GM19351 (cell line): ENCODE results near the gene HDGF.

Experiments used
- ATAC-seq: cut with Tn5 transposase; IDR thresholded peaks from one replicate; pipeline ENCODE4 v1.9.1; 2021; ENCODE audit warnings: mild to moderate bottlenecking, moderate library complexity; ENCODE audit not compliant: unreplicated experiment

HDGF gene

GRCh38 chr1:156726549-156727226, 24.8 kb downstream of the HDGF start:
- no peak for ATAC-seq

GRCh38 chr1:156725683-156726280, 25.7 kb downstream of the HDGF start:
- peak; percentile 38 for ATAC-seq

GRCh38 chr1:156721535-156721934, 29.9 kb downstream of the HDGF start:
- no peak for ATAC-seq

GRCh38 chr1:156721131-156721530, 30.3 kb downstream of the HDGF start:
- no peak for ATAC-seq

- no peak for ATAC-seq
Observed at GRCh38 chr1:156717351-156717750, 34.1 kb downstream of the HDGF start.

GRCh38 chr1:156714830-156715229, 36.6 kb downstream of the HDGF start:
- no peak for ATAC-seq

- no peak for ATAC-seq
Observed at GRCh38 chr1:156712626-156713025, 38.8 kb downstream of the HDGF start.

GRCh38 chr1:156711011-156711817, 40.3 kb downstream of the HDGF start:
- no peak for ATAC-seq

- ATAC-seq, result no peak
Observed at GRCh38 chr1:156709757-156710489, 41.6 kb downstream of the HDGF start.

- ATAC-seq, result no peak
Observed at GRCh38 chr1:156709031-156709430, 42.4 kb downstream of the HDGF start.

- ATAC-seq, result no peak
Observed at GRCh38 chr1:156708218-156708661, 43.2 kb downstream of the HDGF start.

GRCh38 chr1:156707417-156708217, 43.9 kb downstream of the HDGF start:
- no peak for ATAC-seq

- no peak for ATAC-seq
Observed at GRCh38 chr1:156706657-156707416, 44.6 kb downstream of the HDGF start.

- ATAC-seq, result no peak
Observed at GRCh38 chr1:156705918-156706656, 45.4 kb downstream of the HDGF start.

- ATAC-seq, result no peak
Observed at GRCh38 chr1:156705321-156705917, 46.1 kb downstream of the HDGF start, which contains the start of gene CRABP2. Gene CRABP2, minus strand, starts transcription at chr1:156705583. Its CDS starts 137 bp downstream, at chr1:156705446.

GRCh38 chr1:156704930-156705320, 46.5 kb downstream of the HDGF start:
- ATAC-seq, result no peak

GRCh38 chr1:156704166-156704711, 47.2 kb downstream of the HDGF start:
- no peak for ATAC-seq

GRCh38 chr1:156703741-156704140, 47.7 kb downstream of the HDGF start:
- no peak for ATAC-seq
